ENCODE results near the gene PXMP2.

DNA sequence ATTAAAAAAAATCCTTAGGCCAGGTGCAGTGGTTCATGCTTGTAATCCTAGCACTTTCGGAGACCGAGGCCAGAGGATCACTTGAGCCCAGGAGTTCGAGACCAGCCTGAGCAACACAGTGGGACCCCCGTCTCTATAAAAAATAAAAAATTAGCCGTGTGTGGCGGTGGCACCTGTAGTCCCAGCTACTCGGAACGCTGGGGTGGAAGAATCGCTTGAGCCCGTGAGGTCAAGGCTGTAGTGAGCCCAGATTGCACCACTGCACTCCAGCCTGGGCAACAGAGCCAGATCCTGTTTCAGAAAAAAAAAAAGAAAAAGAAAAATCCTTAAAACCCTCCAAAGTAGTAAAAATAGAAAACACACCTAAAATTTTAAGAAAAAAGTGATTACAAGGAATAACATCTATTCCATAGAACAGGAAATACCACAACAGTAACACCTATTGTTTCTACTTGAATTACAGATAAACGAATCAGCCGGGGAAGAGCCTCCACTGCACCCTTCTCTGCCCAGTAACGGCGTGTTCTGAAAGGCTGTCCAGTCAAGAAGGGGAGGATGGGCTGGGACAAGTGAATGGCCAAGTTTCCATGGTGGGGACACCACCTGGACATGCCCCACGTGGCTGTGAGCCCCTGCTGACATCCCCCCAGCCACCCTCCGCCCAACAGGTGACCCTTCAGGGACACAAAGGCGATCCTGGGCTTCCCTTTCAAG is 18.1 kb upstream of the PXMP2 start:
- TF ChIP-seq, protein P1, sequence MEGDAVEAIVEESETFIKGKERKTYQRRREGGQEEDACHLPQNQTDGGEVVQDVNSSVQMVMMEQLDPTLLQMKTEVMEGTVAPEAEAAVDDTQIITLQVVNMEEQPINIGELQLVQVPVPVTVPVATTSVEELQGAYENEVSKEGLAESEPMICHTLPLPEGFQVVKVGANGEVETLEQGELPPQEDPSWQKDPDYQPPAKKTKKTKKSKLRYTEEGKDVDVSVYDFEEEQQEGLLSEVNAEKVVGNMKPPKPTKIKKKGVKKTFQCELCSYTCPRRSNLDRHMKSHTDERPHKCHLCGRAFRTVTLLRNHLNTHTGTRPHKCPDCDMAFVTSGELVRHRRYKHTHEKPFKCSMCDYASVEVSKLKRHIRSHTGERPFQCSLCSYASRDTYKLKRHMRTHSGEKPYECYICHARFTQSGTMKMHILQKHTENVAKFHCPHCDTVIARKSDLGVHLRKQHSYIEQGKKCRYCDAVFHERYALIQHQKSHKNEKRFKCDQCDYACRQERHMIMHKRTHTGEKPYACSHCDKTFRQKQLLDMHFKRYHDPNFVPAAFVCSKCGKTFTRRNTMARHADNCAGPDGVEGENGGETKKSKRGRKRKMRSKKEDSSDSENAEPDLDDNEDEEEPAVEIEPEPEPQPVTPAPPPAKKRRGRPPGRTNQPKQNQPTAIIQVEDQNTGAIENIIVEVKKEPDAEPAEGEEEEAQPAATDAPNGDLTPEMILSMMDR (IDR thresholded peaks at IDR 0.05), result no peak
- TF ChIP-seq POLR2A (IDR thresholded peaks at IDR 0.05), result no peak
- no peak for TF ChIP-seq EP300 (IDR thresholded peaks at IDR 0.05)

Data from tibial nerve (tissue), 4 donors.